H1 (cell line): ENCODE data around the gene CENPP. TPM values are rescaled to one million over a fixed set of nuclear protein-coding genes. Genes with fewer than 3 reads are reported as not detected.
A peak's percentile ranks its signal among the peaks of the same experiment; 100 is the strongest.

Source experiments
- CTCF ChIA-PET: fragments of 300-600 bp; sonication (Branson Sonifier 250); formaldehyde crosslinking; loops from one replicate; lab custom pipeline; 2021; ENCODE audit not compliant: partially characterized antibody; lab: Charles Lee
- POLR2A ChIA-PET: fragments of 300-600 bp; sonication (Branson Sonifier 250); formaldehyde crosslinking; loops from one replicate; lab custom pipeline; 2021; ENCODE audit warnings: inconsistent platforms; ENCODE audit not compliant: partially characterized antibody; lab: Charles Lee
- DNase-seq, 2 experiments: peaks; one replicate each; pipeline versions ENCODE4 v3.0.0 to v3.0.0-alpha.2; 2010 to 2022; ENCODE audit warnings: low spot score in 2 of 2, low read depth in 1 of 2, mixed read lengths in 1 of 2
- FAIRE-seq: peaks from 2 replicates; lab custom pipeline; 2011; peaks lifted over from hg19 to GRCh38; lab: Jason Lieb, UNC
- H2AFZ ChIP-seq: 2 replicates; pipeline ENCODE4 v1.8.1; 2012; ENCODE audit warnings: low read length, inconsistent platforms
- H2AK5ac ChIP-seq: 2 replicates; pipeline ENCODE4 v1.6.1; 2013; ENCODE audit warnings: low read depth, low read length
- H2BK120ac ChIP-seq: replicated peaks from 2 replicates; pipeline ENCODE3; 2013; ENCODE audit warnings: low read depth, low read length, inconsistent platforms
- H2BK12ac ChIP-seq: 2 replicates; pipeline ENCODE4 v1.6.1; 2013; ENCODE audit warnings: low read depth, low read length
- H2BK15ac ChIP-seq: 2 replicates; pipeline ENCODE4 v1.6.1; 2013; ENCODE audit warnings: low read length
- H2BK20ac ChIP-seq: 2 replicates; pipeline ENCODE4 v1.6.1; 2013; ENCODE audit warnings: low read length
- H2BK5ac ChIP-seq: 2 replicates; pipeline ENCODE4 v1.6.1; 2013; ENCODE audit warnings: low read depth, low read length
- H3K14ac ChIP-seq: 2 replicates; pipeline ENCODE4 v1.6.1; 2013; ENCODE audit warnings: inconsistent platforms; ENCODE audit not compliant: insufficient read length
- H3K18ac ChIP-seq: 2 replicates; pipeline ENCODE4 v1.6.1; 2013; ENCODE audit warnings: low read length; ENCODE audit errors: extremely low read depth
- H3K23ac ChIP-seq: 2 replicates; pipeline ENCODE4 v1.6.1; 2013; ENCODE audit warnings: inconsistent platforms; ENCODE audit not compliant: insufficient read length
- H3K23me2 ChIP-seq: 2 replicates; pipeline ENCODE4 v1.6.1; 2013; ENCODE audit warnings: low read depth, low read length
- H3K27ac ChIP-seq: 2 replicates; pipeline ENCODE4 v1.6.1; 2011; ENCODE audit warnings: low read depth, low read length, inconsistent platforms
- H3K27me3 ChIP-seq, 4 experiments: replicated peaks in 1 of 4; 1 replicate in 1 of 4; 2 replicates in 3 of 4; pipeline versions ENCODE4 v1.6.1 to v1.8.1; 2011 to 2013; ENCODE audit warnings: low read length in 3 of 4, mild to moderate bottlenecking in 3 of 4, inconsistent platforms in 2 of 4, mixed read lengths in 2 of 4, moderate library complexity in 1 of 4; ENCODE audit not compliant: control insufficient read depth in 3 of 4, insufficient read depth in 3 of 4; ENCODE audit errors: extremely low read depth in 1 of 4
- H3K36me3 ChIP-seq, 4 experiments: 2 replicates each; pipeline versions ENCODE4 v1.6.1 to v1.8.1; 2011 to 2013; ENCODE audit warnings: mild to moderate bottlenecking in 4 of 4, low read length in 3 of 4, moderate library complexity in 2 of 4, control low read depth in 1 of 4, inconsistent platforms in 1 of 4; ENCODE audit not compliant: insufficient read depth in 4 of 4, control insufficient read depth in 2 of 4
- H3K4ac ChIP-seq: replicated peaks from 2 replicates; pipeline ENCODE3; 2013; ENCODE audit warnings: low read length, low read depth, mixed read lengths, inconsistent platforms; ENCODE audit not compliant: insufficient read length
- H3K4me1 ChIP-seq, 4 experiments: replicated peaks in 1 of 4; 1 replicate in 1 of 4; 2 replicates in 3 of 4; pipeline versions ENCODE4 v1.6.1 to v1.8.1; 2011 to 2013; ENCODE audit warnings: low read length in 3 of 4, inconsistent platforms in 2 of 4, mixed read lengths in 1 of 4; ENCODE audit not compliant: insufficient read depth in 4 of 4, control insufficient read depth in 3 of 4
- H3K4me2 ChIP-seq, 2 experiments: 2 replicates each; pipeline versions ENCODE4 v1.6.1 to v1.8.1; 2011 to 2013; ENCODE audit warnings: low read depth in 2 of 2, low read length in 2 of 2, control low read depth in 1 of 2, inconsistent platforms in 1 of 2, mild to moderate bottlenecking in 1 of 2; ENCODE audit not compliant: insufficient read depth in 1 of 2
- H3K4me3 ChIP-seq, 4 experiments: fragments of 200-600, 300-600 bp in 1 of 4; sonication (generic), shearing (Covaris generic), sonication (Bioruptor Twin) in 1 of 4; 2 replicates each; pipeline versions ENCODE4 v1.5.1 to v1.8.1; 2011 to 2016; ENCODE audit warnings: low read length in 4 of 4, low read depth in 3 of 4, control low read depth in 2 of 4, inconsistent platforms in 2 of 4, mild to moderate bottlenecking in 2 of 4, mixed read lengths in 1 of 4, moderate library complexity in 1 of 4; ENCODE audit not compliant: insufficient read depth in 2 of 4; ENCODE audit errors: extremely low read depth in 1 of 4
- H3K56ac ChIP-seq: replicated peaks from 2 replicates; pipeline ENCODE3; 2013; ENCODE audit warnings: low read depth, mild to moderate bottlenecking, mixed read lengths, low read length, inconsistent platforms; ENCODE audit not compliant: insufficient read length
- H3K79me1 ChIP-seq: 2 replicates; pipeline ENCODE4 v1.6.1; 2013; ENCODE audit warnings: low read depth, low read length, control low read depth
- H3K79me2 ChIP-seq, 2 experiments: 2 replicates each; pipeline versions ENCODE4 v1.6.1 to v1.8.1; 2012 to 2013; ENCODE audit warnings: low read length in 2 of 2, mild to moderate bottlenecking in 2 of 2, inconsistent platforms in 1 of 2; ENCODE audit not compliant: insufficient read depth in 2 of 2, control insufficient read depth in 1 of 2
- H3K9ac ChIP-seq, 4 experiments: replicated peaks in 1 of 4; 1 replicate in 1 of 4; 2 replicates in 3 of 4; pipeline versions ENCODE4 v1.6.1 to v1.8.1; 2011 to 2013; ENCODE audit warnings: low read depth in 3 of 4, low read length in 3 of 4, control low read depth in 2 of 4, mild to moderate bottlenecking in 2 of 4, moderate library complexity in 2 of 4, inconsistent platforms in 1 of 4; ENCODE audit errors: extremely low read depth in 1 of 4
- H3K9me3 ChIP-seq, 2 experiments: 2 replicates each; pipeline versions ENCODE4 v1.6.1 to v1.8.1; 2012 to 2013; ENCODE audit warnings: mild to moderate bottlenecking in 2 of 2, moderate library complexity in 2 of 2, control low read depth in 1 of 2, inconsistent platforms in 1 of 2, low read depth in 1 of 2, low read length in 1 of 2, mixed read lengths in 1 of 2; ENCODE audit not compliant: insufficient read depth in 2 of 2
- H4K20me1 ChIP-seq, 2 experiments: replicated peaks in 1 of 2; 2 replicates each; pipeline versions ENCODE3 to v1.8.1; 2011 to 2013; ENCODE audit warnings: inconsistent platforms in 2 of 2, low read length in 2 of 2, mild to moderate bottlenecking in 1 of 2; ENCODE audit not compliant: insufficient read depth in 2 of 2, control insufficient read depth in 1 of 2
- H4K5ac ChIP-seq: 2 replicates; pipeline ENCODE4 v1.6.1; 2013; ENCODE audit warnings: low read length, low read depth, mixed read lengths, inconsistent platforms; ENCODE audit not compliant: insufficient read length
- H4K8ac ChIP-seq: 2 replicates; pipeline ENCODE4 v1.8.0; 2013; ENCODE audit warnings: mild to moderate bottlenecking, moderate library complexity, low read length, inconsistent platforms; ENCODE audit not compliant: insufficient read depth; ENCODE audit errors: extremely low read depth
- H4K91ac ChIP-seq: replicated peaks from 2 replicates; pipeline ENCODE3; 2013; ENCODE audit warnings: low read length, mixed read lengths, inconsistent platforms; ENCODE audit not compliant: insufficient read length
- HDAC2 ChIP-seq, 2 experiments: fragments of 300-600 bp in 1 of 2; sonication (generic) in 1 of 2; IDR thresholded peaks; 2 replicates each; pipeline ENCODE4 v1.6.1; 2011 to 2012; ENCODE audit warnings: low read depth in 2 of 2, low read length in 2 of 2, mild to moderate bottlenecking in 2 of 2, moderate library complexity in 2 of 2, borderline replicate concordance in 1 of 2, inconsistent platforms in 1 of 2
- NANOG ChIP-seq: IDR thresholded peaks from 2 replicates; pipeline ENCODE4 v1.6.1; 2011; ENCODE audit warnings: low read length, low read depth, mild to moderate bottlenecking, inconsistent platforms; ENCODE audit not compliant: insufficient read depth, poor library complexity, severe bottlenecking
- SIX5 ChIP-seq: IDR thresholded peaks from 2 replicates; pipeline ENCODE4 v1.6.1; 2011; ENCODE audit warnings: mild to moderate bottlenecking, low read depth, low read length
- SP4 ChIP-seq: IDR thresholded peaks from 2 replicates; pipeline ENCODE4 v1.6.1; 2012; ENCODE audit warnings: low read length, inconsistent platforms
- TAF7 ChIP-seq: optimal IDR thresholded peaks from 2 replicates; pipeline ENCODE3; 2011; ENCODE audit warnings: low read depth, mild to moderate bottlenecking, inconsistent platforms, low read length, moderate library complexity, borderline replicate concordance
- TEAD4 ChIP-seq: IDR thresholded peaks from 2 replicates; pipeline ENCODE4 v1.6.1; 2012; ENCODE audit warnings: low read depth, low read length, inconsistent platforms, mixed read lengths
- WGBS, 2 experiments: shearing (Covaris generic) in 1 of 2; methylation state at CpG; one replicate each; pipeline versions ENCODE4 v1.1.6 to v1.1.7; 2013 to 2015; ENCODE audit warnings: low lambda C conversion rate in 2 of 2, mixed read lengths in 2 of 2, inconsistent platforms in 1 of 2, low coverage in 1 of 2, missing lambda C conversion rate in 1 of 2; ENCODE audit not compliant: insufficient replicate concordance in 2 of 2, insufficient coverage in 1 of 2, insufficient read length in 1 of 2; ENCODE audit errors: extremely low coverage in 1 of 2, missing lambda C conversion rate in 1 of 2; 5-methylcytosine and 5-hydroxymethylcytosine counted together
- polyA plus RNA-seq, 7 experiments: library from polyadenylated mRNA; depleted of rRNA in 3 of 7; stranded (reverse) in 5 of 7; unstranded in 2 of 7; fragments of >200 nt in 5 of 7; fragments of 200-250 nt in 2 of 7; gene quantifications; 1 replicate in 5 of 7; 2 replicates in 1 of 7; 4 replicates in 1 of 7; pipeline versions ENCODE4 v1.2.1 to v1.2.3, GENCODE V29; 2011 to 2013; ENCODE audit warnings: missing spikeins in 2 of 7, mixed read lengths in 2 of 7
- total RNA-seq: library from RNA; stranded (reverse); fragmentation: NEBNext Ultra II Directional; extraction: Animal tissue kit (Norgen Biotek cat#: 25700); gene quantifications from 2 replicates; pipeline ENCODE4 v1.2.1, GENCODE V29; 2021

CENPP gene
- total and polyA plus RNA-seq, 2 of the 8 experiments (the other 6 are each of a cell fraction or from before 2014, with no cell fraction given), result 2.7 to 10.8 TPM

DNA sequence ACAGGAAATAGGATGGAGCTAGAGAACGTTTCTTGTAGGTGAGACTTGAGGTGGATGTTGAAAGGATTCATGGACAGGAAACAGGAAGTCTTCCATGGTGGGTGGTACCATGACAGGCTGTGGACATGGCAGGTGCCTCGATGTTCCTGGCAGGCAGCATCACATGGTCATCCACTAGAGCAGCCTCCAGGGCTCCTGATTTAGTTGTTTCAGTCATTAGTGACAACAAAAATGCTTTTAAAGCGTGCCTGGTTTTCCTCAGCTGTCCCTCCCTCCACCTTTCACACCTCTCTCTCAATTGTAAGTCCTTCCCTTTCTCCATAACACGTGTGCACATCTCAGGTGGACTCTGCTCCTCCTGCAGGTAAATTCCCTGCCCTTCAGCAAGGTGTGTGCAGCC lies 181.7 kb downstream of the CENPP start:
- H3K56ac ChIP-seq, result no peak overlapping the region

More for the DNA sequence above, 181.7 kb downstream of the CENPP start:
- TF ChIP-seq SP4, result no peak
- no peak for TF ChIP-seq NANOG
- no peak for TF ChIP-seq TEAD4
- TF ChIP-seq TAF7, result no peak
- TF ChIP-seq HDAC2 (IDR thresholded peaks at IDR 0.05; ENCODE audit: borderline replicate concordance in 1 of 2, low read depth in 2 of 2, low read length in 2 of 2), result no peak
- TF ChIP-seq SIX5, result no peak
- Histone ChIP-seq H3K18ac (no peak overlapping the region), H2BK5ac (0 out of 2 replicates have a peak overlapping the region, but pooled peaks have one; percentile 26), H4K20me1 (no peaks in the 10 kb centered on the region), H2AK5ac (no peak overlapping the region), H3K27me3 (no peaks in the 10 kb centered on the region), H3K23me2 (no peaks in the 10 kb centered on the region), H2BK12ac (0 out of 2 replicates have a peak overlapping the region, but pooled peaks have one; percentile 6), H2BK15ac (0 out of 2 replicates have a peak overlapping the region, but pooled peaks have one; percentile 33), H4K91ac (no peak overlapping the region), H3K79me2 (no peaks in the 10 kb centered on the region), H3K79me1 (no peaks in the 10 kb centered on the region), H3K4me2 (no peak overlapping the region), H2AFZ (no peak overlapping the region), H4K5ac (no peak overlapping the region), H3K14ac (no peak overlapping the region), H4K8ac (no peak overlapping the region), H3K9ac (no peak overlapping the region), H2BK20ac (no peak overlapping the region), H3K4me3 (no peak overlapping the region), H3K4ac (no peak overlapping the region), H3K4me1 (peaks cover 2 to 3% (median 2%) of the 10 kb centered on the region in 4 experiments; a peak in 5 of 7 replicates), H2BK120ac (no peak overlapping the region), H3K27ac (no peak overlapping the region), H3K9me3 (no peaks in the 10 kb centered on the region), H3K36me3 (no peaks in the 10 kb centered on the region), H3K23ac (no peak overlapping the region)
- ChIA-PET POLR2A (no interaction called here), CTCF (interaction anchor here (0.7 to 1.3 kb wide), 5 partner anchors 12 to 127 kb away, joined by 3 to 4 read pairs (median 3); partner anchors contain the start of gene ECM2)
- FAIRE-seq (no peak), DNase-seq (no peak)
- 84% methylated on average over 4 of the region's 4 CpGs; no CpG with 5 or more reads in 1 of the 2 experiments for WGBS, 2 experiments
